ENCODE measurements around the gene STUM.

Gene STUM

GRCh38 chr1:226603022-226603857, 54.7 kb downstream of the STUM start:
- H4K20me1 ChIP-seq (ENCODE audit: insufficient read depth, low read length), result no peaks in the 10 kb centered on the region
- H3K27me3 ChIP-seq (ENCODE audit: low read depth, low read length), result peaks cover 16% of the 10 kb centered on the region
- no peaks in the 10 kb centered on the region for H3K4me1 ChIP-seq (ENCODE audit: low read length)
- H3K4me3 ChIP-seq (ENCODE audit: low read length), result no peak overlapping the region
- no peak overlapping the region for H3K9ac ChIP-seq (ENCODE audit: low read length)
- no peaks in the 10 kb centered on the region for H3K79me2 ChIP-seq (ENCODE audit: low read length)
- no peaks in the 10 kb centered on the region for H3K36me3 ChIP-seq (replicated peaks; ENCODE audit: low read depth, low read length)
- no peak overlapping the region for H3K27ac ChIP-seq (ENCODE audit: low read length)
- H3K4me2 ChIP-seq (ENCODE audit: low read length), result no peak overlapping the region
- no peaks in the 10 kb centered on the region for H3K9me3 ChIP-seq (ENCODE audit: insufficient read depth, low read length)
- H2AFZ ChIP-seq (ENCODE audit: low read depth, low read length), result no peak overlapping the region
- no peak for TF ChIP-seq CTCF (IDR thresholded peaks at IDR 0.05; ENCODE audit: low read depth, low read length)
- no peak for TF ChIP-seq EZH2phosphoT487 (IDR thresholded peaks at IDR 0.05; ENCODE audit: low read depth)

GRCh38 chr1:226603858-226604559, 55.4 kb downstream of the STUM start:
- Histone ChIP-seq H3K4me2 (ENCODE audit: low read length) (no peak overlapping the region), H3K27me3 (ENCODE audit: low read depth, low read length) (peaks cover 9% of the 10 kb centered on the region), H3K27ac (ENCODE audit: low read length) (no peak overlapping the region), H3K36me3 (replicated peaks; ENCODE audit: low read depth, low read length) (no peaks in the 10 kb centered on the region), H3K9ac (ENCODE audit: low read length) (no peak overlapping the region), H3K4me1 (ENCODE audit: low read length) (no peaks in the 10 kb centered on the region), H3K79me2 (ENCODE audit: low read length) (no peaks in the 10 kb centered on the region), H2AFZ (ENCODE audit: low read depth, low read length) (no peak overlapping the region), H3K4me3 (ENCODE audit: low read length) (no peak overlapping the region), H3K9me3 (ENCODE audit: insufficient read depth, low read length) (no peaks in the 10 kb centered on the region), H4K20me1 (ENCODE audit: insufficient read depth, low read length) (no peaks in the 10 kb centered on the region)
- TF ChIP-seq CTCF (IDR thresholded peaks at IDR 0.05; ENCODE audit: low read depth, low read length) (no peak), EZH2phosphoT487 (IDR thresholded peaks at IDR 0.05; ENCODE audit: low read depth) (no peak)

GRCh38 chr1:226604560-226605317, 56.2 kb downstream of the STUM start:
- TF ChIP-seq EZH2phosphoT487 (IDR thresholded peaks at IDR 0.05; ENCODE audit: low read depth) (no peak), CTCF (IDR thresholded peaks at IDR 0.05; ENCODE audit: low read depth, low read length) (no peak)
- Histone ChIP-seq H3K4me3 (ENCODE audit: low read length) (no peak overlapping the region), H4K20me1 (ENCODE audit: insufficient read depth, low read length) (no peaks in the 10 kb centered on the region), H3K9ac (ENCODE audit: low read length) (no peak overlapping the region), H3K36me3 (replicated peaks; ENCODE audit: low read depth, low read length) (no peaks in the 10 kb centered on the region), H3K27me3 (ENCODE audit: low read depth, low read length) (peaks cover 10% of the 10 kb centered on the region), H3K27ac (ENCODE audit: low read length) (no peak overlapping the region), H3K79me2 (ENCODE audit: low read length) (no peaks in the 10 kb centered on the region), H2AFZ (ENCODE audit: low read depth, low read length) (no peak overlapping the region), H3K4me1 (ENCODE audit: low read length) (no peaks in the 10 kb centered on the region), H3K9me3 (ENCODE audit: insufficient read depth, low read length) (no peaks in the 10 kb centered on the region), H3K4me2 (ENCODE audit: low read length) (no peak overlapping the region)

Data from OCI-LY3 (cell line).